IPS-11a (cell line): ENCODE measurements around the gene FBXO38.

Experiments used
- H3K4me3 ChIP-seq: one replicate; pipeline ENCODE4 v1.5.1; 2013; ENCODE audit warnings: low read depth, low read length, control low read depth

FBXO38 gene

GRCh38 chr5:148471379-148471778 lies 87.6 kb downstream of the FBXO38 start:
- H3K4me3 ChIP-seq: no peak overlapping the region

GRCh38 chr5:148474025-148474511 lies 90.3 kb downstream of the FBXO38 start:
- H3K4me3 ChIP-seq: no peak overlapping the region

GRCh38 chr5:148476302-148476701 lies 92.5 kb downstream of the FBXO38 start:
- no peak overlapping the region for H3K4me3 ChIP-seq

GRCh38 chr5:148477429-148477828 lies 93.7 kb downstream of the FBXO38 start:
- no peak overlapping the region for H3K4me3 ChIP-seq

- H3K4me3 ChIP-seq: no peak overlapping the region
These were observed 98.4 kb downstream of the FBXO38 start for GRCh38 chr5:148482196-148482595.

GRCh38 chr5:148482697-148483462 lies 99.1 kb downstream of the FBXO38 start:
- H3K4me3 ChIP-seq: no peak overlapping the region

GRCh38 chr5:148483750-148484149 lies 100.0 kb downstream of the FBXO38 start:
- H3K4me3 ChIP-seq: no peak overlapping the region

- no peak overlapping the region for H3K4me3 ChIP-seq
These were observed 100.9 kb downstream of the FBXO38 start for GRCh38 chr5:148484651-148485050.

GRCh38 chr5:148486456-148486855 lies 102.7 kb downstream of the FBXO38 start:
- no peak overlapping the region for H3K4me3 ChIP-seq

GRCh38 chr5:148488757-148489156 lies 105.0 kb downstream of the FBXO38 start:
- no peak overlapping the region for H3K4me3 ChIP-seq

- no peak overlapping the region for H3K4me3 ChIP-seq
These were observed 107.4 kb downstream of the FBXO38 start for GRCh38 chr5:148491015-148491792.

GRCh38 chr5:148491793-148492184 lies 108.0 kb downstream of the FBXO38 start:
- H3K4me3 ChIP-seq: no peak overlapping the region

GRCh38 chr5:148492351-148492750 lies 108.6 kb downstream of the FBXO38 start:
- no peak overlapping the region for H3K4me3 ChIP-seq
